HG03571 (cell line): ENCODE results near the gene HBP1.
"Not testable (repeated sequence)": the region's sequence is repeated elsewhere in the genome, so short reads cannot be mapped to it uniquely, and the experiment has no call there.

Source experiments
- ATAC-seq: cut with Tn5 transposase; IDR thresholded peaks from one replicate; pipeline ENCODE4 v1.9.1; 2021; ENCODE audit not compliant: unreplicated experiment

Gene HBP1

GRCh38 chr7:107152011-107152410 is 16.8 kb upstream of the HBP1 start:
- ATAC-seq: no peak

GRCh38 chr7:107154826-107155225 is 14.0 kb upstream of the HBP1 start:
- no peak for ATAC-seq

GRCh38 chr7:107155726-107156125 is 13.1 kb upstream of the HBP1 start:
- ATAC-seq: not testable (repeated sequence)

- no peak for ATAC-seq
These were observed 11.7 kb upstream of the HBP1 start for GRCh38 chr7:107157091-107157490.

- no peak for ATAC-seq
These were observed 10.8 kb upstream of the HBP1 start for GRCh38 chr7:107158028-107158427.

GRCh38 chr7:107160389-107160788 is 8.4 kb upstream of the HBP1 start:
- no peak for ATAC-seq

- no peak for ATAC-seq
These were observed 7.4 kb upstream of the HBP1 start for GRCh38 chr7:107161415-107161814.

- no peak for ATAC-seq
These were observed 6.3 kb upstream of the HBP1 start for GRCh38 chr7:107162475-107162874.

GRCh38 chr7:107164092-107164491 is 4.7 kb upstream of the HBP1 start:
- no peak for ATAC-seq

- no peak for ATAC-seq
These were observed 3.5 kb upstream of the HBP1 start for GRCh38 chr7:107165341-107165740.

- no peak for ATAC-seq
These were observed 1.9 kb upstream of the HBP1 start for GRCh38 chr7:107166736-107167426.

- no peak for ATAC-seq
These were observed 1.1 kb upstream of the HBP1 start for GRCh38 chr7:107167483-107168232.

GRCh38 chr7:107169120-107170050 is 582 bp downstream of the HBP1 start:
- ATAC-seq: peak; percentile 22

- no peak for ATAC-seq
These were observed 1.5 kb downstream of the HBP1 start for GRCh38 chr7:107170051-107170915.

- no peak for ATAC-seq
These were observed 2.7 kb downstream of the HBP1 start for GRCh38 chr7:107171496-107171895.

- ATAC-seq: no peak
These were observed 3.7 kb downstream of the HBP1 start for GRCh38 chr7:107172276-107173032.

GRCh38 chr7:107173191-107173590 is 4.4 kb downstream of the HBP1 start:
- ATAC-seq: no peak

GRCh38 chr7:107173691-107174406 is 5.0 kb downstream of the HBP1 start:
- ATAC-seq: peak; percentile 41
